Mesenteric fat pad (tissue), 1 donor: ENCODE measurements around the gene KMT2D. TPM values are rescaled to one million over a fixed set of nuclear protein-coding genes. Genes with fewer than 3 reads are reported as not detected.

Experiments
- DNase-seq: peaks from one replicate; pipeline ENCODE4 v3.0.0-alpha.2; 2020; ENCODE audit warnings: low spot score
- total RNA-seq: library from RNA; stranded (reverse); fragmentation: NEBNext Ultra II Directional; extraction: Animal tissue kit (Norgen Biotek cat#: 25700); gene quantifications from one replicate; pipeline ENCODE4 v1.2.1, GENCODE V29; 2021
- donor health status: DM: yes; HTN: yes; CAD: no.

The KMT2D gene
- total RNA-seq, 1 donor from 2014 or later, result 79.7 TPM

DNA sequence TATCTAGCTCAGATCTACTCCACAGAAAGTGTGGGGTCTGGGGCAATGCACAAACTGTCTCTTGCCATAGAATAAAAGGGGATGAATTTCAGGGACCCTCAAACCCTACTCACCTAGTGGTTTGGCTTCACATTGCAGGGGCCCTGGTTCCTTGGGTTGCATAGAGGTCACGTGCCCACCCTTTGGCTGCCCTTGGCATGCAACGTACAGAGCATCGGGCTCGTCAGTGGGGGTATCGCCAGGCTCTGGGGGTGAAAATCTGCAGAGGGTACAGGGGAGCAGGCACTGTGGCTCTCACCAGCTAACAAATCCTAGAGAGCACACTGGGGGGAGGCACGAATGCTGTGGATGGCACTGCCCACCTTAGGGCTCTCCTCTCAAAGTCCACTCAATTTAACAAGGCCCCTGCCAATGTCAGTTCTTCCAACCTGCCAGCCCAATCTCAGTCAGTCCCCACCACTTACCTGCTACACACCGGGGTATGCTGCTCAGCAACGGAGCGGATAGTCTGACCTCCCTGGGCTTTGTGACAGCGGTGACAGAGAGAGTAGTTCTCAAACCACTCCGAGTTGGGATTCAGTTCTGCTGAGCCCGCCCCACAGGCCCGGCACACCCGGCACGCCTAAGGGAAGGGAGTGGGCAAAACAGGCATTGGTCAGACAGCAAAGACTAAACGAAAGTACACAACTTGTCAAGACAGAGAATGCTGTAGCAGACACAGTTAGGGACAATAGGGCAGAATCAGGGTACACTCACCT, 8.0 kb downstream of the KMT2D start:
- DNase-seq, result no peak

DNA sequence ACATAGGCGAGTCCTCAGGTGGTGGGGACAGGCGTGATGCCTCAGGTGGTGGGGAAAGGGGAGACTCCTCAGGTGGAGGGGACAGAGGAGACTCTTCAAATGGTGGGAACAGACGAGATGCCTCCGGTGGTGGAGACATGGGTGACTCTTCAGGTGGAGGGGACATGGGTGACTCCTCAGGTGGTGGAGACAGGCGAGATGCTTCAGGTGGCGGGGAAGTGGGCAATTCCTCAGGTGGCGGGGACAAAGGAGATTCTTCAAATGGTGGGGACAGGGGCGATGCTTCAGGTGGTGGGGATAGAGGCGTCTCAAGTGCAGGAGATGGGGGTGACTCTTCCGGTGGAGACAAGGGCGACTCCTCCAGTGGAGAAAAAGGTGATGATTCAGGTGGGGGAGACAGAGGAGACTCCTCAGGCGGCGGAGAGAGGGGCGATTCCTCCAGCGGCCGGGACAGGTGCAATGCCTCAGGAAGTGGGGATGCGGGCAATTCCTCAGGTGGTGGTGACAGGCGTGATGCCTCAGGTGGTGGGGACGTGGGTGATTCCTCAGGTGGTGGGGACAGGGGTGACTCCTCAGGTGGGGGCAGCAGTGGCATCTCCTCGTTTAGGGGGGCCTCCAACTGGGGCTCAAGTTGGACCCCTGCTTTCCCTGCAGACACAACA, 8.7 kb downstream of the KMT2D start:
- DNase-seq, result no peak

DNA sequence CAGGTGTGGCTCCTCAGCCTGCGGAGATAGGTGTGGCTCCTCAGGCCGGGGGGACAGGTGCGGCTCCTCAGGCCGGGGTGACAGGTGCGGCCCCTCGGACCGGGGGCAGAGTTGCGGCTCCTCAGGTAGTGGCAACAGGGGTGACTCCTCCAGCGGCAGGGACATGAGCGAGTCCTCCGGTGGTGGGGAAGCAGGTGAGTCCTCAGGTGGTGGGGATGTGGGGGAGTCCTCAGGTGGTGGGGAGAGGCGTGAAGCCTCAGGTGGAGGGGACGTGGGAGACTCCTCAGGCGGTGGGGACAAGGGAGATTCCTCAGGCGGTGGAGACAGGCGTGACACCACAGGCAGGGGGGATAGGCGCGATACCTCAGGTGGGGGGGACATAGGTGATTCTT, 9.2 kb downstream of the KMT2D start:
- DNase-seq, result no peak

DNA sequence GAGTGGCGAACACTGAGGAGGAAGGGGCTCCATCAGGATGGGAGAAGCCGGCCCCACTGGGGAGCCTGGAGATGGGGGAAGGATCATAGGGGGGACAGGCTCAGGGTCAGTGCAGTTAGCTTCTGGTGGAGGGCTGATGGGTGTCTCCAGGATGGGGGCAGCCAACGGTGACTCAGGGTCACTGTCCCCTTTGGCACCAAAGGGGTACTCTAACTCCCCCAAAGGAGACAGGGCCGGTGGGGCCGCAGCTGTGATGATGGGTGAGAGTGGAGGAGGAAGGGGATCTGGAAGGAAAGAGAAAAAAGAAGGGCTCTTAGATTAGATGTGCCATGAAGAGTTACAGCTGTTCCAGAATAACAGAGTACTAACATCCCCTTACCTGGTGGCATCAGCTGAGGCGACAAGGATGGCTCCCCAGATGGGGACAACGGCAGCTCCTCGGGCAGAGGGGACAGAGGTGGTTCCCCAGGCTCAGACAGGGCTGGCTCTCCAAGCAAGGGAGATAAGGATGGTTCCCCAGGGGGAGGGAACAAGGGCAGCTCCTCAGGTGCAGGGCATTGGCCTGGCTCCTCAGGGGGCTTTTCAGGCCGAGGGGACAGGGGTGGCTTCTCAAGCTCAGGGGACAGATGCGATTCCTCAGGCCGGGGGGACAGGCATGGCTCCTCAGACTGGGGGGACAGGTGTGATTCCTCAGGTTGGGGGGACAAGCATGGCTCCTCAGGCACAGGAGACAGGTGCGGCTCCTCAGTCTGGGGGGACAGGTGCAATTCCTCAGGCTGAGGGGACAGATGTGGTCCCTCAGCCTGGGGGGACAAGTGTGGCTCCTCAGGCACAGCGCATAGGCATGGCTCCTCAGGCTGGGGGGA, 9.9 kb downstream of the KMT2D start:
- DNase-seq, result no peak

DNA sequence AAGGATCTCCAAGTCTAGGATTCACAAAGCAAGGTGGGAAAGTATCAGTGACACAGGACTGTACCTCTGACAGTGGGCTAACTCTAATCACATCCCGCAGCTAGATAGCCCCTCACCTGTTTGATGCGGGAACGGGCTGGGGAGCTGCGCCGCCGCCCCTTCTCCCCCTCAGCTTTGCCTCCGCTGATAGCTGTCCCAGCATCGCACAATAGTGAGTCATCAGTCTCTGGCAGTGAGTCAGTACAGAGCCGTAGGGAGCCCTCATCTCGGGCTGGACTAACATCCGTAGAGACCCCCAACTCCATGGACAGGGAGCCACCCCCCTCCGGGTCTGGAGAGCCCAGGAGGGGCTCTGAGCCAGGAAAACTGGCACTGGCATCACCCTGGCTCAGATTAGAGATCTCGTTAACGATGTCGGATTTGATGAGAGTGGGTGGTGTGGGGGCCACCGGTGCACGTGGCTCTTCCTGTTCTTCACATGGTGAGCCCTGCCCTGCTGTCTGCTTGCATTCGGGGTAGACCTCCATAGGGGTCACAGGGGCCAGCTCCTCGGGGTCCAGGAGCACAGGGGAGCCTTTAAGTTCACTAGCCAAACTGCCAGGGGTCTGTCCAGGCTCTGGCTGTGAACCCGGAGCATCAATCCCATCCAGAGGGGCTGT, 10.9 kb downstream of the KMT2D start:
- no peak for DNase-seq

DNA sequence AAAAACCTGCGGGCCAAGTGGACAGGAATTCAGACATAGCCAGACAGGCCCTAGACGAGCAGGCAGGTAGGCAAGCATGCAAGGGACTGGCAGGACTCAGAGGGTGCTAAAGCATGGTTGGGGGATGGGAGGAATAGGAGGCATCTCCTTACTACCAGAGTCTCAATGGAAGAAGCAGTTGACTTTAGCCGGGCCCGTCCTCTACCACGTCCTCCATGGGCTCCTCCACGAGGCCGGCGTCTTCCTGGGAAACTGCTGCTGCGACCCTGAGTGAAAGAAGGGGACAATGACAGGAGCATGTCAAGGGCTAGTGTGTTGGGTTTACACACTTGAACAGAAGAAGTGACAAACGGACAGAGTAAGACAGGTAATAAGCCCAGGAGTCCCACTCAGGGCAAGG, 11.6 kb downstream of the KMT2D start:
- DNase-seq, result no peak

DNA sequence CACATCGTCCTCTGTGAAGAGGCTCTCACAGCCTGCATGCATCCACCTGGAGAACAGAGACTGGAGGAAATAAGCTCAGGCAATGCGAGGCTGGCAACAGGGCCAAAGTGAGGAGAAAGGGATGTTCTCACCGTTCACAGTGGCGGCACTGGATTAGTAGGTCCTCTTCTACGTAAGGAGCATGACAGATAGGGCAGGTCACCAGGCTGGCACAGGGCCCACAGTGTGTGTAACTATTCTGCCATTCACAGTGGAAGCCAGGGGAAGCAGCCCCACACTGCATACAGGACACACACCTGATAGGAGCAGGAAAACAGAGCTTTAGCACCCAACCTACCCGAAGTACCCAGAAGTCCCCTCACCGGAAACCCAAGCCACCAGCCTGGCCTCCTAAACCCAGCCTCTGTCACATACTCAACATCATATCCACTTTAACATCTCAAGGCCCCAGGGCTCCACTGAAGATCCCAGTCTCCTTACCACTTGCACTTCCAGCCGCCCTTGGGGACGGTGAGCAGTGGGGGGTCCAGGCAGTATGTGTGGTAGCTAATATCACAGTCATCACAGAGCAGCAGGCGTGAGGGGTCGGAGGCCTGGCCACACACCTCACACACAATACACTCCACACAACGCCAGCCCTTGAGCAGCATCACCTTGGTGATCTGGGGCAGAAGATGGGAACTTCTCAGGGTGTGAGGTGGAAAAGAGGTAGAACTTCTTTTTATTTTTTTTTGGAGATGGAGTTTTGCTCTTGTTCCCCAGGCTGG, 14.3 kb downstream of the KMT2D start:
- DNase-seq, result no peak

DNA sequence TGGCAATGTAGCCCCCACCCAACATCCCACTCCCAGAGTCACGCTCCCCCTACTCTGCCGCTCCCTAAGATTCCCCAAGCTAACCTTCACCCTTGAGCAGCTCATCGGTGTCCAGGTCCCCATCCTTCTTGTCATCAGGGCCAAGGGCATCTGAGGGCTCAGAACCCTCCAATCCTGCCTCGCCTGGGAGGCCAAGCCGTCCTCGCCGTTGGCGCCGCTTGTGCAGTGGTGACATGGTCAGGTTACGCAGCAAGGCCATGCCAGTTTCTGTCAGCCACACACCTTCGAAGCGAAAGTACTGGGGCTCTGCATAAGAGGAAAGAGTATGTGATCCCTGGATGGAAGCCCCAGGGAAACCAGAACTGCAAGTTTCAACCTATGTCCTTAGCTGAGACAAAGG, 15.9 kb downstream of the KMT2D start:
- DNase-seq, result no peak

DNA sequence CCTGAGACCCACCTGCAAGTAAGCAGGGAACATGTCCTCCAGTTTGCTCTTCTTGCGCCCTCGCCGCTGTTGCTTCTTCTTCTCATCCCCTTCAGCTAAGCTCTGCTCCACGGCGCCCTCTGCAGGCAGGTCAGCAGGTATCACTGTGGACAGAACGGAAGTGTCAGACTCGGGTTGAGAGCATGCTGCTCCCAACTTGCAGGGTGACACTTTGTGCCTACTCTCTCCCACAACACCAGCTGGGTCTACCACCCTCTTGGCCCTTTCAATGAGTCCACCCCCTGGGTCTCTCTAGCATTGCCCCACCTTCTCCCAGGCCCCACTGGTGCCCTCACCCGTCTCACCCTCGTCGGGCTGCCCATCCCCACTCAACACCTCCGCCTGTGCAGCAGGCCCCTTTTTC, 16.7 kb downstream of the KMT2D start:
- no peak for DNase-seq

DNA sequence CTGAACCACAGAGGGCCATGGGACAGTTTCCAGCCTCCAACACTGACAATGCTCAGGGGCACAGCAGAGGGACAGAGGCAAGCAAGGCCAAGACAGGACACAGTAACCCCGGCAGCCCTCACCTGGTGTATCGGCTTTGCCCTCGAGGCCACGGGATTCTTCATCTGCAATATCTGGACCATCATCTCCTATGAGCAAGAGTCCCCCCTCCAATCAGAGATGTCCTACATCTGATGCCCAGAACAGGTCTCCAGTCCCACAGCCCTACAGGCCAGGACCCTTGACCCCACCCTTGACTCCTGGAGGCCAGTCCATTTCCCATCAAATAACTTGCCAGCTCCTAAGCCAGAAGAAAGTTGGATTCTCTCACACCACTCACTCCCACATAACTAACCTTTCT, 17.4 kb downstream of the KMT2D start:
- DNase-seq, result no peak

DNA sequence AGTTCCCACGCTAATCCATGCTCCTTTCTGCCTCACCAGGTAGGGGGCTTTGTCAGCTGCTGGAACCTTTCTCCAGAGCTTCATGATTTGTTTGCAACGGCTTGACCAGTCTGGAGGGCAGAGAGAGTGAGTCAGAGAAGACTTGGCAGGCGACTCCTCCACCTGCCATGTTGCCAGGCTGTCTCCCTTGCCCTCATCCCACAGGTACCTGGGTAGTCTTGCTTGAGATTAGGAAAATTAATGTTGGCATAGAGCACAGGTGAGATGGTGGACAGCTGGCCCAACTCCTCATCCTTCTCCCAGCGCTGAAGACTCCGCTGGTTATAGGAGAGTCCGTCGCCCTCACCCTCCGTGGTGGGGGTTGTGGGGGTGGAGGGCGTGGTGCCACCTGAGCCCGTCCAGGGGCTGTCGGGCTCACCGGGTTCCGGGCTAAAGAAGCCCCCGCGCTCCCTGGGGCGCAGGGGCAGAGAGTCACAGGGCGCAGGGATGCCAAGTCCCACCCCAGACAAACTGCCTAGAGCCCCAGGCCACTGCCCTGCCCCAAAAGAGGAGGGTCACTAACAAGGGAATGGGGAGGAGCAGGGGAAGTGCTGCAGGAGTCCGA, 18.6 kb downstream of the KMT2D start:
- DNase-seq, result no peak

DNA sequence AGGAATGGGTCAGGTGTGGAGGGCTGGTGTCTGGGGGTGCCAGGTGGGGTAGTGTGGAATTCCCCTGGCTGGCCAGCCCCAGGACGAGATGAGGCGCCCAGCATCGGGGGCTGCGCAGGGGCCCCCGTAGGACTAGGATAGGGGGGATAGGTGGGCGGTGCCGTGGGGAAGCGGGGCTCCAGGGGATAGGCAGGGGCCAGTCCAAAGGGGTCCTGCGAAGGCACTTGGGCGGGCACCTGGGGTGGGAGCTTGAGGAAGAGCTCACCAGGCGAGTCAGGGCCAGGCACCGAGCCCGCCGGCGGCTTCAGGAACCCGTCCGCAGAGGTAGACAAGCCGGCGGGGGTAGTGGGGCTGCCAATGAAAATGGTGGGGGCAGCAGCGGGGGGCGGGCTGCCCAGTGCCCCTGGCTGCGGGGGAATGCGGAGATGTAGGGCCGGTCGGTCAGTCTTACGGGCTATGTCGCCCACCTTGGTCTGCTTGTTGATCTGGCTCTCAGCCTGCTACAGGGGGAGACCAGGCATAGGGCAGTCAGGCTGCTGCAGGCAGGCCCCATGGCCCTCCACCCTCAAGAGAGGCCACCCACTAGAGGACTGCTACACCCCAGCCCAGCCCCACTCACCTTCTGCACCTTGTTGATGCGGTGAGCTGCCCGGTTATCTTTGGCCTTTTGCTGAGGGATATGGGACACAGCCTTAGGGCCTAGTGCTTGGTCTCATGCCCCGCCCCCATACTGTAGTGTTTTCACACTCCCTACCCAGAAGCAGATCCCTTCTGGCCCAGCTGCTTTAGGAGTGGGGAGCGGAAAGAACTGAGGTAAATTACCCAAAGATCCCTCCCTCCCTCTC, 19.3 kb downstream of the KMT2D start:
- no peak for DNase-seq

DNA sequence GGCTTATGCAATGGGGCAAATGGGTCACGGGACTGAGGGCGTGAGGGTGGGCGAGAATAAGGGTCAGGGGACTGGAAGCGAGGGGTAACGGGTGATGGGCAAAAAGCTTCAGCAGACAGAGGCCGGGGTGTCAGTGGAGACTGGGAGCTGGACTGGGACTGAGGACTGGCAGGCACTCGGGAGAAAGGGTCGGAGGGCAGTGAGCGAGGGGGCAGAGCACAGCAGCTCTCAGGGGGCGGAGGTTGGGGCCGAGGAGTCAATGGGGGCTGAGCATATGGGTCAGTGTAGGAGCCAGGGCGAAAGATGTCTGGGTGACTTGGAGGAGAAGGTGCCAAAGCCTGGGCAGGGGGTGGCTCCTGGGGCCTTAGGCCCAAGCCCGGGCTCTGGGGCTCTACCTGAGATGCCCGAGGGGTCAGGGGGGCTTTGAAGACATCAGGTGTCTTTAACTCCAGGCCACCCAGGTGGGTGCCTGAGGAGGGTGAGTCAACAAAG, 20.2 kb downstream of the KMT2D start:
- no peak for DNase-seq

DNA sequence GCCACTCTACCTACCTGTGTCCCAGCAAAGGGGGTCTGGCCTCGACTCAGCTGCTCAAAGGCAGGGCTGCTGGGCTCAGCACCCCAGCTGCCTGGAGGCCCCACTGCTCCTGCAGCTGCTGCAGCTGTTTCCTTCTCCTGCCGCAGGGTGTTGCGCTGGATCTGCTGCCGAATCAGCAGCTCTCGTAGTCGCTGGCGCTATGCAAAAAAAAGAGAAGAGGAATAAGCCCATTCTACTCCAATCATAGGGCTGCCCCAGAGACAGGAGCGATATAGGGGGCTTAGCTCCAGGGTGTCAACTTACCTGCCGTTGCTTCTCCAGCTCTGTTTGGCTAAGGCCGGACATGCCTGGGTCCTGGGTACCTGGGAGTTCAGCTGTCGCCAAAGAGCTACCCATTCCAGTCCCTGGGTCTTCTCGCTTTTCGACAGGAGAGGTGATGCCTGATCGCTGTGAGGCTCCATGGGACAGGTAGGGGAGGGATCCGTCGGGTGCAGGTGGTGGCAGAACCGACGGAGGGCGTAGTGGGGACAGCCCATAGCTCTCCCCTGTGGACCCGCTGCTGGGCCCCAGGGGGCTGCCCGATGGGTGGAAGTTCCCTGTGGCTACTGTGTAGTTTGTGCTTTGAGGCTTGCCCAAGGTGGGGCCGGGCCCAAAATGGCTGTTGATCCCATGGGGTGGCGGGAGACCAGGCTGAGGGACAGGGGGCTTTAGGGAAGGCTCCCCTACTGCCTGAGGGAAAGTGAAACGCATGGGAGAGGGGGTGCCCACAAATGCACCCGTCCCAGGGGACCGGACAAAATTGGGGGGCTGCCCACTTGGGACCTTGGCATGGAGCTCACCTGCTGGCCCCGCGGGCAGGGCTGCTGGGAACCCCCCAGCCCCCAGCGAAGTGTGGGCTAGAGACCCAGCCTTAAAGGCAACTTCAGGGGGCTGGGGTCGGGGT, 20.9 kb downstream of the KMT2D start:
- no peak for DNase-seq

DNA sequence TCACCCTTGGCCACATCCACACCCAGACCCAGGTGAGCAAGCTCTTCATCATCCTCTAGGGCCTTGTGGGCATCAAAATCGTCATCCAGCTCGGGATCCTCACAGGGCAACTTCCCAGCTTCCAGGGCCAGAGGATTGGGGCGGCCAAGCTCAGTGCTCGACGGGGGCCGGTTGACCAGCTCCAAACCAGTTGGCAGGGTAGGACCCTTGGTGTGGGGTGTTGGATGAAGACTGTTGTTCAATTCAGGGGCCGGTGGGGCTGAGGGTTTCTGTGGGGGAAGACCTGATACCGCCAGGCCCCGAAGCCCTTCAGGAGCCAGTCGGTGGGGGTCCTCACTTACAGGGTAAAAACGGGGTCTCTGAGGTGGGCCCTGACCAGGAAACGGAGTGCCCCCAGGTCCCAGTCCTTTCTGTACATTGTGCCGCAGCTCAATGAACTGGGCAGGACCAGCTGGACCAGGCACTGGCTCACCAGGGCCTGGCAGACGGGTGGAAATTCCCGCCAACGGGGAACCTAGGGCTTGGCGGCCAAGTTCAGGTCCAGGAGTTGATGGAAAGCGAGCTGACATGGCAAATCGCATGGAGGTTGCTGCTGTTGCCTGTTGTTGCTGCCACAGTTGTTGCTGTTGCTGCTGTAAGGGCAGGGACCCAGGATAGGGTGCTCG, 22.2 kb downstream of the KMT2D start:
- no peak for DNase-seq

DNA sequence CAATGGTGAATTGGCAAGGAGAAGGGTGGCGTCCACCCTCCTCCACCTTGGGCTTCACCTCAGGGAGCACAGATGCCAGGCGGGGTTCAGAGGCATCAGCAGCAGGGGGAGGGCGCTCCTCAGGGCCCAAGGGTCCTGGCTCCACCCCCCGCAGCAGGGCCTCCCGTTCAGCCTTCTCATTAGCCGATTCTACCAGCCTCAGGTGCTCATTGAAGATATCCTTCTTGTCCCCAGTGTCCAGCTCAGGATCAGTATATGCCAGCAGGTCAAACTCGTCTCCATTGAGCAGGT, 22.7 kb downstream of the KMT2D start:
- DNase-seq, result no peak

DNA sequence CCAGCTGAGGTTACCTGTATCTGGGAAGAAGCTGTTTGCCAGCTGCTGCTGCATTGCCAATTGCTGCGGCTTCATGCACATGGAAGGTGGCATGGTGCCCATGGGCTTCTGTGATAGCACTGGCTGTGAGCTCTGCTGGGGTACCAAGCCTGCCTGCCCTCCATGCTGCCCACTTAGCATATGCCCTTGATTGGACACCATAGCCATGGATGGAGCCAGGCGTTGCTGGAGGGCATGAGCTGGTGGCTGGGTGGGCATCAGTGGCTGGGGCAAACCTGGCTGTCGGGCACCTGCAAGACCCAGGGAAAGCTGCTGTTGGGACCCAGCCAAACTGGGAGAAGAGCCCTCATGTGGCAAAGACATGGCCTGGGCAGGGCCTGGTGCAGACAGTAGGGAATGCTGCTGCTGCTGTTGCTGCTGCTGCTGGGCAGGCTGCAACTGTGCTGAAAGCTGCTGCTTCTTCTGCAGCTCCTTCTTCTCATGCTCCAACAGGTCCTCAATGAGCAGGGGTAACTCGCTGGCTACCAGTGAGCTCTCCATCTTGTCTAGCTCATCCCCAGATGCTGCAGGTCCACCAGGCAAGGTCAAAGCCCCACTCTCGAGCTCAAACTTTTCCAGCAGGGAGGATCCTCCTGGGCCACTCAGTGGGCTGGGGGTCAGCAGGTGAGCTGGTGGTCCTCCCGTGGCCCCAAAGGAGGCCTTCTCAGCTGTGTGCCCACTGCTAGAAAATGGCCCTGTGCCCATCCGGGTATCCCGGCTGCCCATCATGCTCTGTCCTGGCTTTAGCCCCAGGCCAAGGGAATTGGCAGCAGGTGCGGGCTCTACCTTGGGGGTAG, 23.3 kb downstream of the KMT2D start:
- no peak for DNase-seq
